Kidney glomerular epithelial cell (primary cell): Measurements from ENCODE around the gene PASK.
A peak's percentile ranks its signal among the peaks of the same experiment; 100 is the strongest.
"Not testable (repeated sequence)": the region's sequence is repeated elsewhere in the genome, so short reads cannot be mapped to it uniquely, and the experiment has no call there.

Experiments
- DNase-seq: peaks from one replicate; lab custom pipeline; 2025; lab: John Stamatoyannopoulos, UW

PASK gene

DNA sequence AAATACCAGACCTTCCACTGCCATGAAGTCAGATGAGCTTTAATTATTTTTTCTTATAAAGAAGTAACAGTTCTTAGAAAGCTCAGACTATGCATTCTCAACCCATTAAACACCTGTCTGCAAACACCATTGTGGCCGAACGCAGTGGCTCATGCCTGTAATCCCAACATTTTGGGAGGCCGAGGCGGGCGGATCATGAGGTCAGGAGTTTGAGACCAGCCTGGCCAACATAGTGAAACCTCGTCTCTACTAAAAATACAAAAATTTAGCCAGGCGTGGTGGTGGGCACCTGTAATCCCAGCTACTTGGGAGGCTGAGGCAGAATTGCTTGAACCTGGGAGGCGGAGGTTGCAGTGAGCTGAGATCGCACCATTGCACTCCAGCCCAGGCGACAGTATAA lies 44.7 kb downstream of the PASK start:
- not testable (repeated sequence) for DNase-seq

- DNase-seq: no peak
These were observed 46.1 kb downstream of the PASK start for GRCh38 chr2:241103176-241103595.

DNA sequence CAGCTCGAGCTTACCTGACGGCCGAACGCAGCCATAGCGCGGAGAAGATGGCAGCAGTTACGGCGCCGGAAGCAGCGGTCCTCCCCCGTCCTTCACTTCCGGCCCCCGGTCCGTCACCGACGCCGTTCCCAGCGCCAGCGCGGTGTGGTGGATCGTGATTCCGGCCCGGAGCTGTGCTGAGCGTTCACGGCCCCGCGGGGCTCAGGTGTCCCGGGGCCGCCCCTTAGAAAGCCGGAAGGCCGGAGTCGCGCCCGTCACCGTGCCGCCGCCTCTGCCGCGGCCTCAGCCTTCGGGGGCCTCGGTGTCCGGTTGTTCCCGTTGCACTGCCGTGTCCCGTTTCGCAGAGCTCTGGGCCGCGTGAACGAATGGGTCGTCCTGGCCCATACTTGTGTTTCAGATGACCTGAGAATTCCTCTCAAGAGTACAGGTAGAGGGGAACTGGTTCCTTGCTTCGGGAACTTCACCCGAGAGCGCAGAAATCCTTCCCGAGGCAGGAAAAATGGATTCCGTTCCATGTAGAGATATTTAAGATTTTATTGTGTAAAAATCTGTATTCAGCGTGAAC lies 47.0 kb downstream of the PASK start, which contains the start of gene MTERF4:
Gene MTERF4 (minus strand): TSS at position 49 of the 565 bp plus-strand sequence. CDS start 14 bp downstream, at position 35.
- DNase-seq: peak; percentile 55

DNA sequence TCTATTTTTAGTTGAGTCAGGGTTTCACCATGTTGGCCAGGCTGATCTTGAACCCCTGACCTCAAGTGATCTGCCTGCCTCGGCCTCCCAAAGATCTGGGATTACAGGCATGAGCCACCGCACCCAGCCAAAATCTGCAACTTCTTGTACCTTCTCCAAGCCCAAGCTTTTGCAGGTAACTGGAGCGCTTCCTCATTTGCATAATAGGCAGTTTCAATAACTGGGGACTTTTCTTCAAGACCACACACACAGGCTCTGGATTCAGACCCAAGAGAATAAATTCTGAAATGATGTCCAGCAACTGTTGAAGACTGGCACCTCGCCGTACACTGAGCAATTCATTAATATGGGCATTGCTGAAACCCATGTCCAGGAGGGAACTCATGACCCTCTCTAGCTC lies 50.0 kb downstream of the PASK start:
- no peak for DNase-seq

GRCh38 chr2:241096979-241097378 lies 52.3 kb downstream of the PASK start:
- no peak for DNase-seq

DNA sequence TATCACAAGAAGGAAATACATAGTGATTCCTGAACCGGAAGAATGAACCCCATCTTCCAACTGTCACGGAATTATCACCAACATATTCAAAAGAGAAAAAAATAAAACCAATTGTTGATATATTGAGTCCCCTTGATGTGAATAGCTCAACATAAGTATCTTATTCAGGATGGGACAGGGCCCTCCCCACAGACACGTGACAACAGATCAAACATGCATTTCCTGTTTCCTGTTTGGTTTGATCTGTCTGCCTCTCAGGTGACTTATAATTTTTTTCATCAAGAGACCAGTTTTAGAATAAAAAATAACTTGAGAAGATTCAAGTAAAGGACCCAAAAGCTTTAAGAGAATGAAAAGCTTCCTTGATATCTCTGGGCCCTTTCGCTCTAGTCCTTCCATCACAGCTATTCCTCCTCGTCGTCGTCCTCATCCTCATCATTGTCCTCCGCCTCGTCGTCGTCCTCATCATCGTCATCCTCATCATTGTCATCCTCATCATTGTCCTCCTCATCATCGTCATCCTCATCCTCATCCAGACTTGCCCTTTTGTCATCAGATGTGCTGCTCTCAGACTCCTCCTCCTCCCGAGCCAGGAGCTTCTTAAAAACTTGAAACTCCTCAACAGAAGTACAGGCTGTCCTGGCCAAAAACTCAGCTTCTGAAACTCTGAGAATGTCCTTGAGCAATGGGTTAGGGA lies 53.5 kb downstream of the PASK start:
- no peak for DNase-seq

GRCh38 chr2:241094924-241095420 lies 54.3 kb downstream of the PASK start:
- no peak for DNase-seq

DNA sequence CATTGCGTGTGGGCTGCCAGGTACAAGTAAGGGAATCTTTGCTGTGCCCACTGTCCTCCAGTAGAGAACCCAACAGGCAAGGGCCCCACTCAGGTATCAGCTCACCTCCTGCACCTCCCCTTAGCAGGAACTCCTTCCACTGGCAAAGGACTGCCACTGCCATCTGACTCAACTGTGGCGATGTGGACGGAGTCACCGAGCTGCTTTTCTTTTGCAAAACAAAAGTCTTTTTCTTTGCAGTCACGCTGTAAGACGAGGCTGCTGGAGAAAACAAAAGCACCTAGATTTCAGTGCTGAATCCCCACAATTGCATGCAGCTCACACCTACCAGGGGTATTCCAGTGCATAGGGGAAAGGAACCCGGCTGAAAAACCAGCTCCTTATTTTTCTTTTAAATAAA lies 55.1 kb downstream of the PASK start:
- DNase-seq: no peak

GRCh38 chr2:241093133-241093781 lies 56.0 kb downstream of the PASK start:
- DNase-seq: not testable (repeated sequence)

- no peak for DNase-seq
These were observed 56.6 kb downstream of the PASK start for GRCh38 chr2:241092677-241093076.

DNA sequence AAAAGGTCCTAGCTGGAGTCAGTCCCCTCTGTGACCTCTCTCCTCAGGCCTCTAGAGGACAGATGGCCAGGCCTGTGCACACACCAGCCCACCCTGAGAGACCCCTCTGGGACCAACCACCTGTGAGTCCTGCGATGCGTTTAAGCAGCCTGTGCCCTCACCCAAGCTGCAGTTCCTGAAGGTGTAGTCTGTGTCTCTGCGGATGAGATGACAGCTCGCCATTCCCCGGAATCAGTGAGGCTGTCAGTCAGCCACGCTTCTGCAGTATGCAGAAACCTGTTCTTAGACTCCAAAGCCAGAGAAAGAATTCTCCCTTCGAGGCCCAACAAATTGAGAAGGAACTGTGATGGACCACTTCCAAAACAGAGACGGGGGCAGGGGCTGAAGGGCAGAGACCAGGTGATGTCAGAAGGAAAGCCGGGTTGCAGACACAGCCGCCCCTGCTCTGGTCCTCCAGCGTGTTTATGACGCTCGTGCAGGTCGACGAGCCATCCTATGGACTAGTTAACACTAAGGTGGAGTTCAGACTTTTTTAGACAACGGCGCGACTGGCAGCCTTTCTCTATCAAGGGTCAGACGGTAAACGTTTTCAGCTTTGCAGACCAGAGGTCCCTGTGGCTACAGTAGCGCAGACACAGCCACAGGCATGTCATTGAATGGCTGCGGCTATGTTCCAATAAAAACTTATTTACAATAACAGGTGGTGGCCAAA lies 57.4 kb downstream of the PASK start:
- DNase-seq: no peak

- no peak for DNase-seq
These were observed 58.1 kb downstream of the PASK start for GRCh38 chr2:241091201-241091600.

- DNase-seq: no peak
These were observed 60.2 kb downstream of the PASK start for GRCh38 chr2:241088791-241089732.

GRCh38 chr2:241088376-241088775 lies 60.9 kb downstream of the PASK start:
- no peak for DNase-seq

GRCh38 chr2:241087420-241088268 lies 61.6 kb downstream of the PASK start:
- DNase-seq: no peak

DNA sequence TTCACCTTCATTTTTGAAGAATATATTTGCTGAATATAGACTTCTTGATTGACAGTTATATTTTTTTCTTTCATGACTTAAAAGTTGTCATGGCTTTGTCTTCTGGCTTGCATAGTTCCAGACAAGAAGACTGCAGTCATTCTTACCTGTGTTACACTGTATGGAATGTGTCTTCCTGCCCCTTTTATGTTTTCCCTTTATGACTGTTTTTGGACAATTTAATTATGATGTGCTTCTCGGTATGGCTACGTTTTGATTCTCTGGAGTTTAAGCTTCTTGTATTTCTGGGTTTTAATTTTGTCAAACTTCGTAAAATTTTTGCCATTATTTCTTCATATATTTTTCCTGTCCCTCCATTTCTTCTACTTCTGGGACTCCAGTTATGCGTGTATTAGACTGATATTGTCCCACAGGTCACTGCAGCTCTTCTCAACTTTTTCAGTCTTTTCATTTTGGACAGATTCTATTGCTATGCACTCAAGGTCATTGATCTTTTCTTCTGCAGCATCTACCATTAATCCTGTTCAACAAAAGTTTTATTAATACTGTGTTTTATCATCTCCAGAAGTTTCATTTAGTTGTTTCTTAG lies 64.3 kb downstream of the PASK start:
- DNase-seq: no peak

- DNase-seq: no peak
These were observed 66.2 kb downstream of the PASK start for GRCh38 chr2:241083091-241083415.

DNA sequence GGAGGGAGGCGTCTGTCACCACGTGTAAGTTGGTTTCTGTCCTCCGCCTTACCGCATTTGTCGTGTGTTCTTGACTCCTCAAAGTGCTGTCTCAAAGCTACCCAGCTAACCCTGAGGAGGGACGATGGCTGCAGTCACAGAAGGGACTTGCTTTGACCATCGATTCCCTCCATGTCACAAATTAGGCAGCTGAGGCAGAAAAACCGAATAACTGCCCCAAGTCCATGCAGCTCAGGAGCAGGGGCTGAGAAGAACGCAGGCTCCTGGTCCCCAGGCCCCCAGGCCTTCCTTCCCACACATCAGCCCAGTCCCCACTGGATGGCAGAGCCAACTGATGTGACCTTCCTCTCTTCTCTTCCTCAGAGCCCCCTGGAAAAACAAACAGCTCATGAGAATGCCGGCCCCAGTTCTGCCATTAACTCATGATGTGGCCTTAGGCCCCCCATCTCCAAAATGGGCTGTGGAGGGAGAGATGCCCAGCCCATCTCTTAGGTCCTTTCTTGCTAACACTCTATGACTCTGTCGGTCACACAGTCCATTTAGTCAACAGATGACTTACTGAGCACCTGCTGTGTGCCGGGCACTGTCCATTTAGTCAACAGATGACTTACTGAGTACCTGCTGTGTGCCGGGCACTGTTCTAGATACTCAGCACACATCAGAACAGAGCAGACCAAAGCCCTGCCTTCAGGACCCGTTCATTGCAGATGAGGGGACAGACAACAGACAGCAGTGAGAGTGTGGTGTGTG lies 66.8 kb downstream of the PASK start:
- no peak for DNase-seq

- no peak for DNase-seq
These were observed 67.5 kb downstream of the PASK start for GRCh38 chr2:241081643-241082340.
